ENCODE results near the gene DDX41.

The DDX41 gene

DNA sequence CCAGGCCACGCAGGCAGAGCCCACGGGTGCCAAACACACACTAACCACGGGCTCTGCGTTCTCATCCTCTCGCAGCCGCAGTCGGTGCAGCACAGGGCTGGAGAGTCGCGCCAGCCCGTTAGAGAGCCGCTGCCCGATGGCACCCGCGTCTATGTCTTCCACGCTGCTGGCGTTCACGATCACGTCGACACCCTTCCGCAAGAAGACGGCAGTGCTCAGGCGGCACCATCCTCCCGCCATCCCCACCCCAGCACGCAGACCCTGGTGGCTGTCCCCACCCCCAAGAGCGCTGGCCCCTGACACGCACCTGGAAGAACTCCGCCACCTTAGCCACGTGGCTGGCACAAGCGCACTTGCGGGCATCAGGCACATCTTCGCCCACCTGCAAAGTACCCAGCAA is 49.3 kb downstream of the DDX41 start:
- DNase-seq: no peak

DNA sequence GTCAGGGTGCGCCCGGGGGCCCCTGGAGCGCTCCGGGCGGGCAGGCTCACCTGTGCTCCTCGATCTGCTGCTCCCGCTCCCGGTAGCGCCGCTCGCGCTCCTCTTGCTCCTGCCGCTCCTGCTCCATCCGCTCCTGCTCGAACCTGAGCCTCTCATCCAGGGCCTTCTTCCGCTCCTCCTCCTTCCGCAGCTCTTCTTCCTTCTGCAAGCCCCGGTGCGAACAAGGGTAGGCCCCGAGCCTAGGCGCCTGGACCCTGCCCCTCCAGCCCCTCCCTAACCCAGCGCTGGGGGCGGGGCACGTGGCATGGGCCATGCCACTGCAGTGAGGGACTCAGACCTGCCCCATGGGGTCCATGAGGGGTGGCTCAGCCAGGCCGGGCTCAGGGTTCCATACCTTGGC is 49.9 kb downstream of the DDX41 start:
- no peak for DNase-seq

DNA sequence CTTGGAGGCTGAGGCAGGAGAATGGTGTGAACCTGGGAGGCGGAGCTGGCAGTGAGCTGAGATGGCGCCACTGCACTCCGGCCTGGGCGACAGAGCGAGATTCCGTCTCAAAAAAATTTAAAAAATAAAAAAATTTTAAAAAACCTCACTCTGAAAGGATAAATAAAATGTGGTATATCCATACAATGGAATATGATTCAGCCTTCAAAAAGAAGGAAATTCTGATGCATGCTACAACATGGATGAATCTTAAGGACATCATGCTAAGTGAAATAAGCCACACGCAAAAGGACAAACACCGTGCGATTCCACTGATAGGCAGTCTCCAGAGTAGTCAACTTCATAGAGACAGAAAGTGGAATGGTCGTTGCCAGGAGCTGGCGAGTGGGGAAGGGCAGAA is 51.7 kb downstream of the DDX41 start:
- no peak for DNase-seq

DNA sequence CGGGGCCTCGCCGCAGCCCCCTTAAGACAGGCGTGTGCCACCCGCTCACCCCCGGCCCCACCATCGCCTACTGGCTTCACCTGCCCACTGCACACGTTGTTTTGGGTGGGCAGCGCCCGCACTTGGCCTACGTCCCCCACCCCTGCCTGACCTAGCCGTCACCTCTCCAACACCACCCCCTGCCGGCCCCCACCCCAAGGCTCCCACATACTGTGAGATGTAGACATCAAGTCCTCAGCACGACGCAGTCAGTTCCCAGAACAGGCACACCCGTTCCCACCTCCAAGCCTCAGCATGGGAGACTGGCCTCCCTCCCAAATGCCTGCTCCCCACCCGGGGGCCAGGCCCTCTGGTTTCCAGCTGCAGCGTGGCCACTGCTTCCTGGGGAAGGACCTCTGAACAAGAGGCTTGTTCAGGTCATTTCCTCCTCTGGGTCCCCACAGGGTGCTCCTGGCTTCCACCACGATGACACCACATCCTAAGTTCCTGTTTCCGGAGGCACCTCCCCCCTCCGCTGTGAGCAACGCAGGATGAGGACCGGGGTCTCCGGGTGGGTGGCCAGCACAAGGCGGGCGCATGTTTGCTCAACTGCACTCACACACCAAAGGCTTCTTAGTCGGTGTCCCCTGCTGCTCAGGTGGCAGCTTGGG is 54.6 kb downstream of the DDX41 start:
- peak; percentile 71 for DNase-seq

Measured in suppressor macrophage treated with lipopolysaccharide for 4 hours (primary cell).